Liver (tissue), 9 donors: Measurements from ENCODE around the gene SETBP1. TPM values are rescaled to one million over a fixed set of nuclear protein-coding genes. Genes with fewer than 3 reads are reported as not detected.

Experiments used
- DNase-seq: peaks from one replicate; pipeline ENCODE4 v3.0.0-alpha.2; 2017; ENCODE audit warnings: low spot score
- H3K27ac ChIP-seq, 2 donors: one replicate each; pipeline ENCODE4 v1.7.0; 2013; ENCODE audit warnings: inconsistent platforms in 2 of 2, low read length in 2 of 2, control low read depth in 1 of 2, low read depth in 1 of 2, mild to moderate bottlenecking in 1 of 2
- H3K27me3 ChIP-seq, 4 donors: one replicate each; pipeline versions ENCODE4 v1.6.1 to v1.7.0; 2013; ENCODE audit warnings: low read length in 3 of 4, inconsistent platforms in 1 of 4, mild to moderate bottlenecking in 1 of 4, moderate library complexity in 1 of 4; ENCODE audit not compliant: control insufficient read depth in 4 of 4, insufficient read depth in 4 of 4
- H3K36me3 ChIP-seq, 4 donors: one replicate each; pipeline versions ENCODE4 v1.6.1 to v1.7.0; 2013; ENCODE audit warnings: low read length in 3 of 4, mild to moderate bottlenecking in 3 of 4, low read depth in 1 of 4, moderate library complexity in 1 of 4; ENCODE audit not compliant: control insufficient read depth in 4 of 4, insufficient read depth in 3 of 4
- H3K4me1 ChIP-seq, 4 donors: one replicate each; pipeline versions ENCODE4 v1.6.1 to v1.7.0; 2013; ENCODE audit warnings: low read length in 3 of 4, mild to moderate bottlenecking in 3 of 4, moderate library complexity in 1 of 4; ENCODE audit not compliant: control insufficient read depth in 4 of 4, insufficient read depth in 4 of 4
- H3K4me3 ChIP-seq, 3 donors: one replicate each; pipeline versions ENCODE4 v1.6.1 to v1.7.0; 2013; ENCODE audit warnings: low read length in 3 of 3, control low read depth in 1 of 3, low read depth in 1 of 3, mild to moderate bottlenecking in 1 of 3
- H3K9ac ChIP-seq, 2 donors: one replicate each; pipeline ENCODE4 v1.7.0; 2013; ENCODE audit warnings: low read length in 2 of 2, mild to moderate bottlenecking in 2 of 2, moderate library complexity in 2 of 2, control low read depth in 1 of 2, low read depth in 1 of 2
- H3K9me3 ChIP-seq, 4 donors: one replicate each; pipeline versions ENCODE4 v1.6.1 to v1.7.0; 2013; ENCODE audit warnings: low read length in 3 of 4; ENCODE audit not compliant: control insufficient read depth in 4 of 4
- EGR1 ChIP-seq, 2 donors: IDR thresholded peaks; 2 replicates each; pipeline ENCODE4 v1.6.1; 2016 to 2018; ENCODE audit warnings: antibody characterized with exemption in 2 of 2, low read depth in 2 of 2
- NR2F2 ChIP-seq: IDR thresholded peaks from 2 replicates; pipeline ENCODE4 v1.6.1; 2016; ENCODE audit warnings: antibody characterized with exemption
- RAD21 ChIP-seq, 2 donors: IDR thresholded peaks; 2 replicates each; pipeline ENCODE4 v1.6.1; 2016; ENCODE audit warnings: antibody characterized with exemption in 2 of 2, mild to moderate bottlenecking in 2 of 2
- REST ChIP-seq: IDR thresholded peaks from 2 replicates; pipeline ENCODE4 v1.6.1; 2016; ENCODE audit warnings: antibody characterized with exemption, mild to moderate bottlenecking
- RXRA ChIP-seq, 2 donors: IDR thresholded peaks; 2 replicates each; pipeline ENCODE4 v1.6.1; 2017 to 2018; ENCODE audit warnings: antibody characterized with exemption in 2 of 2, mild to moderate bottlenecking in 1 of 2
- SP1 ChIP-seq: IDR thresholded peaks from 2 replicates; pipeline ENCODE4 v1.6.1; 2018; ENCODE audit warnings: antibody characterized with exemption, mild to moderate bottlenecking
- YY1 ChIP-seq: IDR thresholded peaks from 2 replicates; pipeline ENCODE4 v1.6.1; 2016; ENCODE audit warnings: antibody characterized with exemption, mild to moderate bottlenecking
- WGBS: extraction: QIAGEN DNeasy Blood & Tissue Kit; methylation state at CpG from one replicate; pipeline ENCODE4 v1.1.7; 2013; 5-methylcytosine and 5-hydroxymethylcytosine counted together
- polyA plus RNA-seq, 2 donors: library from polyadenylated mRNA; stranded (reverse) in 1 of 2; unstranded in 1 of 2; fragments of 200-250 nt in 1 of 2; fragments of >200 nt in 1 of 2; fragmentation: Nextera tagmentation in 1 of 2; extraction: Ambion mirVana in 1 of 2; gene quantifications; one replicate each; pipeline versions ENCODE4 v1.2.1 to v1.2.3, GENCODE V29; 2013 to 2015
- total RNA-seq, 2 donors: library from RNA; depleted of rRNA; stranded (reverse); fragments of >200 nt; gene quantifications; one replicate each; pipeline ENCODE4 v1.2.3, GENCODE V29; 2014
- TF ChIP-seq, protein P1 (sequence below): IDR thresholded peaks from 2 replicates; pipeline ENCODE4 v1.6.1; 2016; ENCODE audit warnings: antibody characterized with exemption
- TF ChIP-seq, protein P2 (sequence below): fragments of 150-350 bp; IDR thresholded peaks from 2 replicates; pipeline ENCODE4 v1.5.1; 2017; ENCODE audit warnings: improper control_type of control experiment, low read depth, low read length; ENCODE audit not compliant: missing input control
- donor health status: healthy.
- donor health status: healthy.
- donor health status: healthy.
- donor health status: healthy.
- donor health status: healthy.

SETBP1 gene
- total and polyA plus RNA-seq, 4 donors, result 2.5 to 15.8 (median 4.7) TPM

- Histone ChIP-seq H3K9me3 (no peaks in the 10 kb centered on the region), H3K36me3 (no peaks in the 10 kb centered on the region), H3K4me3 (no peak overlapping the region), H3K27ac (no peak overlapping the region), H3K9ac (no peak overlapping the region), H3K4me1 (no peaks in the 10 kb centered on the region), H3K27me3 (no peaks in the 10 kb centered on the region)
- 87% methylated on average over 2 of the region's 2 CpGs for WGBS
- no peak for DNase-seq
- no peak for TF ChIP-seq RAD21 (IDR thresholded peaks at IDR 0.05)
- no peak for TF ChIP-seq SP1
- TF ChIP-seq REST, result no peak
- no peak for TF ChIP-seq YY1
- TF ChIP-seq EGR1 (IDR thresholded peaks at IDR 0.05; ENCODE audit: low read depth in 2 of 2), result no peak
Observed at GRCh38 chr18:44968336-44968735, 287.6 kb downstream of the SETBP1 start.

GRCh38 chr18:44969214-44969795 lies 288.6 kb downstream of the SETBP1 start:
- H3K9me3 ChIP-seq, result no peaks in the 10 kb centered on the region
- no peak overlapping the region for H3K9ac ChIP-seq
- no peaks in the 10 kb centered on the region for H3K36me3 ChIP-seq
- no peaks in the 10 kb centered on the region for H3K4me1 ChIP-seq
- no peak for TF ChIP-seq SP1
- no peak for TF ChIP-seq RXRA (IDR thresholded peaks at IDR 0.05)
- TF ChIP-seq, protein P1, sequence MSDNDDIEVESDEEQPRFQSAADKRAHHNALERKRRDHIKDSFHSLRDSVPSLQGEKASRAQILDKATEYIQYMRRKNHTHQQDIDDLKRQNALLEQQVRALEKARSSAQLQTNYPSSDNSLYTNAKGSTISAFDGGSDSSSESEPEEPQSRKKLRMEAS, result no peak
- TF ChIP-seq REST, result no peak
- H3K27ac ChIP-seq, result no peak overlapping the region
- no peak overlapping the region for H3K4me3 ChIP-seq
- no peaks in the 10 kb centered on the region for H3K27me3 ChIP-seq
- no peak for DNase-seq
- 83% methylated on average over 5 of the region's 5 CpGs for WGBS

- Histone ChIP-seq H3K27ac (no peak overlapping the region), H3K4me1 (peaks cover 0 to 10% (median 0%) of the 10 kb centered on the region in 4 donors), H3K4me3 (no peak overlapping the region), H3K27me3 (no peaks in the 10 kb centered on the region), H3K9me3 (no peaks in the 10 kb centered on the region), H3K36me3 (no peaks in the 10 kb centered on the region), H3K9ac (no peak overlapping the region)
- TF ChIP-seq RAD21 (IDR thresholded peaks at IDR 0.05) (peak; percentile 52 to 62), NR2F2 (no peak)
- TF ChIP-seq, protein P2, sequence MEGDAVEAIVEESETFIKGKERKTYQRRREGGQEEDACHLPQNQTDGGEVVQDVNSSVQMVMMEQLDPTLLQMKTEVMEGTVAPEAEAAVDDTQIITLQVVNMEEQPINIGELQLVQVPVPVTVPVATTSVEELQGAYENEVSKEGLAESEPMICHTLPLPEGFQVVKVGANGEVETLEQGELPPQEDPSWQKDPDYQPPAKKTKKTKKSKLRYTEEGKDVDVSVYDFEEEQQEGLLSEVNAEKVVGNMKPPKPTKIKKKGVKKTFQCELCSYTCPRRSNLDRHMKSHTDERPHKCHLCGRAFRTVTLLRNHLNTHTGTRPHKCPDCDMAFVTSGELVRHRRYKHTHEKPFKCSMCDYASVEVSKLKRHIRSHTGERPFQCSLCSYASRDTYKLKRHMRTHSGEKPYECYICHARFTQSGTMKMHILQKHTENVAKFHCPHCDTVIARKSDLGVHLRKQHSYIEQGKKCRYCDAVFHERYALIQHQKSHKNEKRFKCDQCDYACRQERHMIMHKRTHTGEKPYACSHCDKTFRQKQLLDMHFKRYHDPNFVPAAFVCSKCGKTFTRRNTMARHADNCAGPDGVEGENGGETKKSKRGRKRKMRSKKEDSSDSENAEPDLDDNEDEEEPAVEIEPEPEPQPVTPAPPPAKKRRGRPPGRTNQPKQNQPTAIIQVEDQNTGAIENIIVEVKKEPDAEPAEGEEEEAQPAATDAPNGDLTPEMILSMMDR, result peak; percentile 18
- TF ChIP-seq, protein P1, result no peak
- no peak for DNase-seq
- WGBS, result 95% methylated on average over 2 of the region's 2 CpGs
Observed at GRCh38 chr18:44973282-44973681, 292.6 kb downstream of the SETBP1 start.
